T-helper 2 cell treated with Interferon-gamma antibody and Interleukin-4, amounts not matched to agents 100 ng/mL and 5 ng/mL, for 36 hours (primary cell): Measurements from ENCODE around the gene ROPN1B. TPM values are rescaled to one million over a fixed set of nuclear protein-coding genes. Genes with fewer than 3 reads are reported as not detected.
"Not testable (repeated sequence)": the region's sequence is repeated elsewhere in the genome, so short reads cannot be mapped to it uniquely, and the experiment has no call there.

ENCODE experiments used
- intact Hi-C: fragments of 100-400 bp; cut with micrococcal nuclease; formaldehyde crosslinking; loops from one replicate; pipeline ENCODE4 v1.15.1; 2023
- total RNA-seq: library from RNA; stranded (reverse); gene quantifications from 2 replicates; pipeline ENCODE4 v1.2.3, GENCODE V29; 2022

The ROPN1B gene
- total RNA-seq, 1 donor from 2014 or later: not detected

GRCh38 chr3:125957674-125958510 lies 11.1 kb upstream of the ROPN1B start:
- intact Hi-C loops: no loop called here

DNA sequence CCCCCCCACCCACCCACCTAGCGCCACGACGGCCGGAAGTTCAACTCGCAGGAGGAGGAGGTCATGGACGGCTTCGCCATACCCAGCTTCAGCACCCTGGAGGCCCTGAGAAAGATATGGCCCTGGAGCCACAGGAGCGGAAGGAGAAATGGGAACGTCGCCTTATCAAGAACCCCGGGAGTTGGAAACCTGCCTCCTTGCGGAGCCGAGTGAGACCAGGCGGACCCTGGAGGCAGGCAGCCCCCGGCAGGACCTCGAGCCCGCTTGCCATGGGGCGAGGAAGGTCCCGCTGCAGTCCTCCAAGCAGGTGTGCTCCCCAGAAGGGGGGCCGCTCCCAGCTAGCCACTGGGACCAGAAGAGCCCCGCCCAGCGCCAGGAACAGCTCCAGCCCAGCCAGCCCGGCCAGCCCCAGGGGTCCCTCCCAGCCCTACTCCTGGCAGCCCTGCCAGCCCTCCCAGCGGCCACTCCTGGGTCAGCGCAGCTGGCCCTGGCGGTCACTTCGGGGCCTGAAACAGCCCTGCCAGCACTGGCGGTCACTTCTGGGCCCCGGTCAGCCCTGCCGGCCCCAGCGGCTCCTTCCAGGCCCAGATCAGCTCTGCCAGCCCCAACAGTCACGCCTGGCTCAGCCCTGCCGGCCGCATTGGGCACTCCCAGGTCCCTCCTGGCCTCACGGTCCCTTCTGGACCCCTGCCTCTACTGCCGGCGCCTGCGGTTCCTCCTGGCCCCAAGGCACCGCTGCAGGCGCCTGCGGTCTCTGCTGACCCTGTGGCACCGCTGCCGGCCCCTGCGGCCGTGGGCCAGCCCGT lies 10.3 kb upstream of the ROPN1B start:
- intact Hi-C loops: no loop called here

DNA sequence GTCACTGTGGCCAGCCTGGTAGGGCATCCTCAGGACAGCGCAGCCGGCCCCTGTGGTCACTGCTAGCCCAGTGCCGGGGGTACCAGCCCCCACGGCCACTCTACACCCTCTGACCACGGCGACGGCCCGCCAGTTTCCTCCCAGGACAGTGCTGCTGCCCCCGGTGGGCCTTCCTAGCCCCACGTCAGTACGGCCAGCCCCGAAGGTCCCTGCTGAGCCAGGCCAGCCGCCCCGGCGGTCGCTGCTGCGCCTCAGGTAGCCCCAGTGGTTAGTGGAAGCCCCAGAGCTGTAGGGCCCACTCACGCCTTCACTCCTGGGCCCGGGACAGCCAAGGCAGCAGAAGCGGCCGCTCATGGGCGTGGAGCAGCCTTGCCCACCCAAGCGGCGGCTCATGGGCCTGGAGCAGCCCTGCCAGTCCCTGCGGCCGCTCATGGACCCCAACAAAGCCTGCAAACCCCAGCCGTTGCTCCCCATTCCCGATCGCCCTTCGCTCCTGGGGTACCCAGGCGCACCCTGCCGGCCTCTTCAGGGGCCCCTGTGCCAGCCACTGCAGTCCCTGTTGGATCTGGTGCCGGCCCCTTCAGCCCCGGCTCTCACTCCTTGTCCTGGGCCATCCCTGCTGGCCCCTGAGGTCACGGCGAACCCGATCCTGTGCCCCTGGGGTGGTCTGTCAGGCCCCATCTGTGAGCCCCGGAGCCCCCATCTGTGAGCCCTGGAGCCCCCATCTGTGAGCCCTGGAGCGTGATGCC lies 9.5 kb upstream of the ROPN1B start:
- intact Hi-C loops: no loop called here

GRCh38 chr3:125960066-125960424 lies 8.9 kb upstream of the ROPN1B start:
- intact Hi-C loops: no loop called here

DNA sequence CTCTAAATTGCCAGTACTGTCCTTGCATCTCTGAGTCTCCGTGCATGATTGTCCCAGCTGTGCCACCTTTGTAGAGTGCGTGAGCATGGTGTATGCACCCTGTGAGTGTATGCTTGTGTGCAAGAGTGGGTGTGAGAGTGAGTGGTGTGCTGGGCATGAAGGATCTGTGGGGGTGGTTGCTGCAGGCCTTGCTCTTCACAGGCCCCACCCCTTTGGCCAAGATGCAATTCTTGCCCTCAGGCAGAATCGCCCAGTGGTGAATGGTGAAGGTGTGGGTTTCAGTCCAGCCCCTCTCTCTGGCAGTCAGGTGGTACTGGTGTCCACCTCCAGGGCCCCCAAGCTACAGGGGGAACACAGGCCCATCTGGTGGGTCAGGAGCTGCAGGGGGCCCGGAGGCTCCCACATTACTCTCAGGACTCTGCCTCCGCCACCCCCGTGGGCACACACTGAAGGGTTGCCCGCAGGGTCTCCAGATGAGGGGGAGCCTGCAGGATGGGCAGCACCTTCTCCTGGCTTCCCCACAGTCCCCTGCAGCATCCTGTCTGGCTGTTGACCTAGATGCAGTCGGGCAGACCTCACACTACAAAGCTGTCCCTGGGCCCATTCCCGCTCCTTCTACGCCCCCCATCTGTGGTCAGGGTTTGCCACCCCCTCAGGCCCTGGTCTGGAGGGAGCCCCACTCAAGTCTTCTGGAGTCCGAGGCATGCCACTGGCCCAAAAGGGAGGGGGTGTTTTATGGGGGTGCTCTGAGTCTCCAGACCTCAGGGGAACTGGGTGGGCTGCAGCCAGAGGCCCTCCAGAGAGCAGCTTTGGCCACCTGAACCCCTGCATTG lies 8.3 kb upstream of the ROPN1B start:
- intact Hi-C loops: no loop called here

GRCh38 chr3:125961289-125961589 lies 7.7 kb upstream of the ROPN1B start:
- intact Hi-C loops: no loop called here

DNA sequence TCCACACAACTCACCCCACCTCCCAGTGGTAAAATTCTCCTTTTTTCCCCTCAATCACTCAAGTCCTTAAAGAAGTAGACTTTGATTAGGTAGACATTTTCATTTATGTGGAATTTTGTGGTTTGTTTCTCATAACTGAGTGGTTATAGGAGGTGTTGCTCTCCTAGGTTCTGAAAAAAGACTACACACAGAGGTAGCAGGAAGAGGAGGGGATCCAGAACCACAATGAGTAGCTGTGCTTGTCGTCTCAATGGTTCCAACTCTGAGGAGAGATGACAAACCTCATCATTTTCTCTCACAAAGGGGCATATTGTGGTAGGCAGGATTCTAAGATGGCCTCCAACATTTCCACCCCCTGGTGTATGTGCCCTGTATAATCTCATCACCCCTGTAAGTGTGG lies 5.1 kb upstream of the ROPN1B start:
- intact Hi-C loops: not testable (repeated sequence)

DNA sequence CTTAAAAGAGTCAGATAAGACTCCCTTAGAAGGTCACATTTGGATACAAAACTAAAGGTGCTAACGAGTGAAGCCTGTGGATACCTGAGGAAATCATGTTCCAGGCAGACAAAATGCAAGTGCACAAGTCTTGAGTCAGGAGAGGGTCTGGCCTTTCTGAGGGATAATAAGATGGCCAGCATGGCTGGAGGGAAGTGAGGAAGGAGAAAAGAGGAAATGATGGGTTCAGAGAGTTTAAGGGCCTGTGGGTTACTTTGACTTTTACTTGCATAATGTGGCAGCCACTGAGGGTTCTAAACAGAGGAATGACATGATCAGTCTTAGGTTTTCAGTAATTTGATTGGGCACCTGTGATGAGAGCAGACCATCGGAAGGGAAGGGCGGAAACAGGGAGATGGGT lies 3.5 kb upstream of the ROPN1B start:
- intact Hi-C loops: no loop called here

DNA sequence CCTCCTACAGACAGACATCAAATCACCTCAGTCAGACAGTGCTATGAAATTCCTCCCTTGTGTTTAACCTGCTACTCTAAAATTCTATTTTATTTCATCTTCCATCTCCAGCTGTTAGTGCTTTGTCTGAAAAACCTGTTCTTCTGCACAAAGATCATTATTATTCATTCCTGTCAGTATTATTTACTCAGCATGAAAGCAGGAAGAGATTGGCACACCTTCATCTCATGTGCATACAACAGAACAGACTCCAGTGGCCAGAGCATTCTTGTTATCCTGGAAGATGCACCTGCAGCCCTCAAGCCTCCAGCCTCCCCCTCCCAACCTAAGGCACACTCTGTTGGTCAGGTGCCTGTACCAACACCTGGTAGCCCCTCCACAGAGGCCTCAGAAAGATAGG lies 1.8 kb upstream of the ROPN1B start:
- intact Hi-C loops: no loop called here

GRCh38 chr3:125968121-125968520 lies 857 bp upstream of the ROPN1B start:
- intact Hi-C loops: not testable (repeated sequence)

- intact Hi-C loops: loop anchor here (5.0 kb wide), 1 partner anchor 110 kb away; the partner anchor contains the start of gene SLC41A3
Measured at GRCh38 chr3:125971997-125972944, 3.3 kb downstream of the ROPN1B start.

DNA sequence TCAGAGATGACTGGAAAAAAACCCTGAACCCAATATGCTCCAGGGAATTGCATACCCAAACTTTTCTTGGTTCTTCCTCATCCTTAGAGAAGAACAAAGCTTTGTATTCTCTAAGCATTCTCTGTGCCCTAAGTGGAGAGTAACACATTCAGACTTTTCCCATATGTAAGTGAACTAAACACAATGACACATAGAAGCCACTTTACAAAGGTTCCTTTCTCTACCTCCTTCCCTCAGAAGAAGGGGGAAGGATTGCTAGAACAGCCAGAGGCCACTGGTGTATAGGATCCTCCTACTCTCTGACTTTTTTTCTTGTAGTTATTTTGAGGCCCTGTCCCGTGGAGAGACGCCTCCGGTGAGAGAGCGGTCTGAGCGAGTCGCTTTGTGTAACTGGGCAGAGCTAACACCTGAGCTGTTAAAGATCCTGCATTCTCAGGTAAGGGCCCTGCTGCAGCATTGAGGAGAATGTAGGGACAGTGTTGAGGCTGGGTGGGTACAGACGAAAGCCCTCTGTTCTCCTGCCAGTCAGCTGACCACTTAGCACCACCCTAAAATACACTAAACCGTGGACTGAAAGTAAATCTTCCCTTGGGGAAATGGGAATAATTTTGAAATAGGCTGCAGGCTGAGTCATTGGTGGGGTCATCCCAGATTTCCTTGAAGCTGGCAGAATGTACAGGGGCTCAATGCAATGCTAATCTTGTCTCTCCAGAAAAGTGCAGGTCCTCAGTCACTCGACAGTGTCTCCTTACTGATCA lies 6.4 kb downstream of the ROPN1B start:
- intact Hi-C loops: not testable (repeated sequence)

DNA sequence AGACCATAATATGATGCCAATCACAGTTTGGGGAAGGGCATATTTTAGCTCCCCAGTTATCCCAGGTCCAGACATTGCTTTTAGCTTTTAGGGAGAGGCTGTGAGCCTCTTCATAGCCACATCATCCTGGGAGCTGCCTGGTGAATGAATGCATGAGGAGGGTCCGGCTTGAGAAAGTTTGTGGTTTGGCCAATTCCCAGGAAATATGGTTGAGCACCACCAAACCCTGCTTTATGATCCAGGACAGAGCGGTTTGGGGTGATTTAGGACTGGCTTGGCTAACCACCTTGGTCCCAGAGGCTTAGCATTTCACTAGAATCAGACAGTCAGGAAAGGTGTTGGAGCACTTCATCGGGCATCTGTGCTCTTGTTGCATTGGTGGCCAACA lies 7.0 kb downstream of the ROPN1B start:
- intact Hi-C loops: not testable (repeated sequence)

DNA sequence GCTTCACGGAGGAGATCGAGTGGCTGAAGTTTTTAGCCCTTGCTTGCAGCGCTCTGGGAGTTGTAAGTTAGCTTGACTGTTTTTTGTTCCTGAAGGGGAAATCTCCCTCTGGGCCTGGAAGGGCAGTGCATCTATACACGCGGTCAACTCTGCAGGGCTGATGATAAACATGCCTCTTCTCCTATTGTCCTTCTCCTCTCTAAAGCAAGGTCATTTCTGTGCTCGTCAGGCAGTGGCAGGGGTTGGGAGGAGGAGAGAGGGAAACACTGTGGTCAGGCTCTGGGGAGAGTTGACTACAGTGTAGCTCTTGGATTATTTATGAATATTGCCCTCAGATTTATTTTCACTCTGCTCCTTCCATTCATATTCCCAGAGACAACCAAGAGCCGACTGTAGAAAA lies 8.1 kb downstream of the ROPN1B start:
- intact Hi-C loops: not testable (repeated sequence)

GRCh38 chr3:125984951-125985350 lies 16.0 kb downstream of the ROPN1B start:
- intact Hi-C loops: not testable (repeated sequence)

GRCh38 chr3:125990253-125990970 lies 21.4 kb downstream of the ROPN1B start:
- intact Hi-C loops: loop anchor here (1.0 to 2.0 kb wide), 2 partner anchors 74 to 94 kb away; partner anchors contain the start of gene SLC41A3

DNA sequence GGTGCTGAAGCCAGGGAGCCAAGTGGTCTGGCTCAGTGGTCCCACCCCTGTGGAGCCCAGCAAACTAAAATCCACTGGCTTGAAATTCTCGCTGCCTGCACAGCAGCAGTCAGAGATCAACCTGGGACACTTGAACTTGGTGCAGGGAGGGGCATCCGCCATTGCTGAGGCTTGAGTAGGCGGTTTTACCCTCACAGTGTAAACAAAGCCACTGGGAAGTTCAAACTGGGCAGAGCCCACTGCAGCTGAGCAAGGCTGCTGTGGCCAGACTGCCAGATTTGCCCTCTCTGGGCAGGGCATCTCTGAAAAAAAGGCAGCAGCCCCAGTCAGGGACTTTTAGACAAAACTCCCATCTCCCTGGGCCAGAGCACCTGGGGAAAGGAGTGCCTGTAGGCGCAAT lies 27.8 kb downstream of the ROPN1B start:
- intact Hi-C loops: not testable (repeated sequence)

DNA sequence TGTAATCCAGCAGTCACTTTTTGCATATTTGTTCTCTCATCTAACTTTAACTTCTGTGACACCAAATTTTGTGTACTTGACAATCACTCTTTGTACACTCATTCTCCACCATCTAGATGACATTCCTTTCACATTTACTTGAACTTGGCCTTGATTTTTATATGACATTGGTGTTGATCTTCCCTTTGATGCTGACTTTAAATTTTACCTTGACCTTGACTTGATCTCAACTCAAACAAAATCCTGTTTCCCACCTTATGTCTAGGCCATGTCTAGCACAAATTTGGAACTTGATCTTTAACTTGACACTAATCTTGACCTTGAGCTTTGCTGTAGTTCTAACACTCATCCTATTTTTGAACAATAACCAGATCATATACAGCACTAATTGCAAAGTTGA lies 33.2 kb downstream of the ROPN1B start:
- intact Hi-C loops: no loop called here
